ENCODE data around the gene NUCB2. TPM values are rescaled to one million over a fixed set of nuclear protein-coding genes. Genes with fewer than 3 reads are reported as not detected.

The NUCB2 gene
- total RNA-seq, 1 experiment from 2014 or later, result 39.6 TPM

DNA sequence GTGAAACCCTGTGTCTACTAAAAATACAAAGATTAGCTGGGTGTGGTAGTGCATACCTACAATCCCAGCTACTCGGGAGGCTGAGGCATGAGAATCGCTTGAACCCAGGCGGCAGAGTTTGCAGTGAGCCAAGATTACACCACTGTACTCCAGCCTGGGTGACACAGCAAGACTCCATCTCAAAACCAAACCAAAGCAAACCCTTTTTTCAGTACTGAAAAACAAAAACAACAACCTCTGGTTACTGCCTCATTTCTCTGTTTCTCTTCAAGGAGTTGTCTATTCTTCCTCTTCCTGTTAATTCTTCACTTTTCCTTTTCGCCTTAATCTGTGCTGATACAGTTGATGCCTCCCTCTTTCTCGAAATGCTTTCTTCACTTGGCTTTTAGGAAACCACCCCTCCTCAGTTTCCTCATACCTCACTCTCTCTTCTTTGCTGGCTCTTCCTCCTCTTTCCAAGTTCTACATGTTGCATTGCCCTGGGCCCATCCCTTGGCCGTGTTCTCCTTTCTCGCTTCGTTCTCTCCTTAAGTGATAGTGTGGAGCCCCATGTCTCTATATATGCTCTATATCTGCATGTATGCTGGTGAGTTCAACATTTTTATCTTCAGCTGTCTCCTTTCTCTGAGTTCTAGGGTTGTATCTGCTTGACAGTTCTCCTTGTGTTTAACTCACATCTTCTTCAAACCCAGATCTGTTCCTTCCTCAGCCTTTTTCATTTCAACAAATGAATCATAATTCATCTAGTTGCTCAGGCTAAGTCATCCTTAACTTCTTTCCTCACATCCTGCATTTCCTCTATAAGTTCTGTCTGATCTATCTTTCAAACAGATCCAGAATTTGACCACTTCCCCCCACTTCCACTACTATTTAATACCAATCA, 37.1 kb downstream of the NUCB2 start:
- POLR2A ChIA-PET (ENCODE audit: low non-redundant PET), result no interaction called here
- no peak for DNase-seq (ENCODE audit: low spot score)
- TF ChIP-seq EZH2 (IDR thresholded peaks at IDR 0.05; ENCODE audit: borderline replicate concordance, low read depth, low read length, poor library complexity, severe bottlenecking), result no peak
- TF ChIP-seq, protein P1, sequence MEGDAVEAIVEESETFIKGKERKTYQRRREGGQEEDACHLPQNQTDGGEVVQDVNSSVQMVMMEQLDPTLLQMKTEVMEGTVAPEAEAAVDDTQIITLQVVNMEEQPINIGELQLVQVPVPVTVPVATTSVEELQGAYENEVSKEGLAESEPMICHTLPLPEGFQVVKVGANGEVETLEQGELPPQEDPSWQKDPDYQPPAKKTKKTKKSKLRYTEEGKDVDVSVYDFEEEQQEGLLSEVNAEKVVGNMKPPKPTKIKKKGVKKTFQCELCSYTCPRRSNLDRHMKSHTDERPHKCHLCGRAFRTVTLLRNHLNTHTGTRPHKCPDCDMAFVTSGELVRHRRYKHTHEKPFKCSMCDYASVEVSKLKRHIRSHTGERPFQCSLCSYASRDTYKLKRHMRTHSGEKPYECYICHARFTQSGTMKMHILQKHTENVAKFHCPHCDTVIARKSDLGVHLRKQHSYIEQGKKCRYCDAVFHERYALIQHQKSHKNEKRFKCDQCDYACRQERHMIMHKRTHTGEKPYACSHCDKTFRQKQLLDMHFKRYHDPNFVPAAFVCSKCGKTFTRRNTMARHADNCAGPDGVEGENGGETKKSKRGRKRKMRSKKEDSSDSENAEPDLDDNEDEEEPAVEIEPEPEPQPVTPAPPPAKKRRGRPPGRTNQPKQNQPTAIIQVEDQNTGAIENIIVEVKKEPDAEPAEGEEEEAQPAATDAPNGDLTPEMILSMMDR (conservative IDR thresholded peaks at IDR 0.05; ENCODE audit: low read depth, low read length), result no peak
- Histone ChIP-seq H3K27me3 (replicated peaks; ENCODE audit: insufficient read depth, low read depth, low read length, poor library complexity) (no peaks in the 10 kb centered on the region), H3K36me3 (ENCODE audit: insufficient read depth, low read length, poor library complexity, severe bottlenecking) (no peaks in the 10 kb centered on the region), H3K4me3 (ENCODE audit: low read depth, low read length, poor library complexity, severe bottlenecking) (no peak overlapping the region), H3K9me3 (ENCODE audit: low read depth, low read length, poor library complexity, severe bottlenecking) (no peaks in the 10 kb centered on the region), H3K27ac (ENCODE audit: low read depth, low read length, poor library complexity, severe bottlenecking) (no peak overlapping the region), H3K4me1 (ENCODE audit: insufficient read depth, low read length, poor library complexity, severe bottlenecking) (no peaks in the 10 kb centered on the region)
- BruUV-seq (replicated peaks), result no TSS peak
- intact Hi-C loops (cut with micrococcal nuclease; ENCODE audit: unreplicated experiment), result no loop called here
- CTCF ChIA-PET, result no interaction called here

DNA sequence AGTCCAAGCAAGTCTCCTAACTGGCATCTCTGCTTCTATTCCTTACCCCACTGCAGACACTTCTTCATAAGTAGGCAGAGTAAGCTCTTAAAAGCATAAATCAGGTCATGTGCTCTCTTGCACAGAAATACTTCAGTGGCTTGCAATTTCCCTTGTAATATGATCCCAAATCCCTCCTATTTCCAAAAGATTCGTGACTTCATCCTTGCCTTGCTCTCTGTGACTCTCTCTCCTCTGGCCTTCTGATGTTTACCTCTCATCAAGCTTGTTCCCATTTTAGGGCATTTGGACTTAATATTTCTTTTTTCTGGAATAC, 37.7 kb downstream of the NUCB2 start:
- intact Hi-C loops (cut with micrococcal nuclease; ENCODE audit: unreplicated experiment), result no loop called here
- BruUV-seq (replicated peaks), result no TSS peak
- POLR2A ChIA-PET (ENCODE audit: low non-redundant PET), result no interaction called here
- Histone ChIP-seq H3K9me3 (ENCODE audit: low read depth, low read length, poor library complexity, severe bottlenecking) (no peaks in the 10 kb centered on the region), H3K36me3 (ENCODE audit: insufficient read depth, low read length, poor library complexity, severe bottlenecking) (no peaks in the 10 kb centered on the region), H3K27me3 (replicated peaks; ENCODE audit: insufficient read depth, low read depth, low read length, poor library complexity) (no peaks in the 10 kb centered on the region), H3K4me3 (ENCODE audit: low read depth, low read length, poor library complexity, severe bottlenecking) (no peak overlapping the region), H3K27ac (ENCODE audit: low read depth, low read length, poor library complexity, severe bottlenecking) (no peak overlapping the region), H3K4me1 (ENCODE audit: insufficient read depth, low read length, poor library complexity, severe bottlenecking) (no peaks in the 10 kb centered on the region)
- CTCF ChIA-PET, result no interaction called here
- DNase-seq (ENCODE audit: low spot score), result peak; percentile 49
- TF ChIP-seq, protein P1 (conservative IDR thresholded peaks at IDR 0.05; ENCODE audit: low read depth, low read length), result no peak
- TF ChIP-seq EZH2 (IDR thresholded peaks at IDR 0.05; ENCODE audit: borderline replicate concordance, low read depth, low read length, poor library complexity, severe bottlenecking), result no peak

DNA sequence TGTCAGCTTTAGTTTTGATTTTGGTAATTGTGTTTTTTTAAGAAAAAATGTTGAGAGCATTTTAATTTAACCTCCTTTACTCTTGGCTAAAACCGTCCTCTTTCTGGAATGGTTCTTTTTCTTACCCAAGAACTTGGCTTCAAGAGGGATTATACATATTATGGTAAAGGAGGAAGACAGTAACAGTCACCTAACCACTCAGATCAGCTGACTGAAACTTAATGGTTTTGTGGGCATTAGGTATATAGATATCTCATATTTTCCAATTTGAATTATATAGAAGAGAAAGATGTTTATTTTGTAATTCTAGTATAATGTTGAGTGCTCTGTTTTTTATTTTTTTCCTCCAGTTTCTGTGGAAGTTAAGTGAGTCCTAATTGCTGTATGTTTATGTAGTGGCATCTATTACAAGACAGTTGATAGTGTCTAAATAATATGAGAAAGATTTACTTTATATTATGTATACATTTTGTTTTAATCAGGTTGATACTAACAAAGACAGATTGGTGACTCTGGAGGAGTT, 38.4 kb downstream of the NUCB2 start:
- no TSS peak for BruUV-seq (replicated peaks)
- POLR2A ChIA-PET (ENCODE audit: low non-redundant PET), result no interaction called here
- CTCF ChIA-PET, result no interaction called here
- intact Hi-C loops (cut with micrococcal nuclease; ENCODE audit: unreplicated experiment), result no loop called here
- H3K4me3 ChIP-seq (ENCODE audit: low read depth, low read length, poor library complexity, severe bottlenecking), result no peak overlapping the region
- no peaks in the 10 kb centered on the region for H3K27me3 ChIP-seq (replicated peaks; ENCODE audit: insufficient read depth, low read depth, low read length, poor library complexity)
- H3K4me1 ChIP-seq (ENCODE audit: insufficient read depth, low read length, poor library complexity, severe bottlenecking), result no peaks in the 10 kb centered on the region
- H3K27ac ChIP-seq (ENCODE audit: low read depth, low read length, poor library complexity, severe bottlenecking), result no peak overlapping the region
- DNase-seq (ENCODE audit: low spot score), result no peak
- TF ChIP-seq, protein P1 (conservative IDR thresholded peaks at IDR 0.05; ENCODE audit: low read depth, low read length), result no peak
- TF ChIP-seq EZH2 (IDR thresholded peaks at IDR 0.05; ENCODE audit: borderline replicate concordance, low read depth, low read length, poor library complexity, severe bottlenecking), result no peak
- H3K36me3 ChIP-seq (ENCODE audit: insufficient read depth, low read length, poor library complexity, severe bottlenecking), result no peaks in the 10 kb centered on the region
- no peaks in the 10 kb centered on the region for H3K9me3 ChIP-seq (ENCODE audit: low read depth, low read length, poor library complexity, severe bottlenecking)
